ENCODE results near the gene LGR6.

- TF ChIP-seq POLR2A (IDR thresholded peaks at IDR 0.05) (no peak), CTCF (IDR thresholded peaks at IDR 0.05) (no peak)
These were observed 6.5 kb downstream of the LGR6 start for GRCh38 chr1:202200112-202200548.

Measured in right lobe of liver (tissue), 4 donors.